GM19328 (cell line): ENCODE data around the gene SPNS2.

Experiments
- ATAC-seq: cut with Tn5 transposase; IDR thresholded peaks from one replicate; pipeline ENCODE4 v1.9.1; 2021; ENCODE audit warnings: mild to moderate bottlenecking, moderate library complexity; ENCODE audit not compliant: unreplicated experiment

The SPNS2 gene

DNA sequence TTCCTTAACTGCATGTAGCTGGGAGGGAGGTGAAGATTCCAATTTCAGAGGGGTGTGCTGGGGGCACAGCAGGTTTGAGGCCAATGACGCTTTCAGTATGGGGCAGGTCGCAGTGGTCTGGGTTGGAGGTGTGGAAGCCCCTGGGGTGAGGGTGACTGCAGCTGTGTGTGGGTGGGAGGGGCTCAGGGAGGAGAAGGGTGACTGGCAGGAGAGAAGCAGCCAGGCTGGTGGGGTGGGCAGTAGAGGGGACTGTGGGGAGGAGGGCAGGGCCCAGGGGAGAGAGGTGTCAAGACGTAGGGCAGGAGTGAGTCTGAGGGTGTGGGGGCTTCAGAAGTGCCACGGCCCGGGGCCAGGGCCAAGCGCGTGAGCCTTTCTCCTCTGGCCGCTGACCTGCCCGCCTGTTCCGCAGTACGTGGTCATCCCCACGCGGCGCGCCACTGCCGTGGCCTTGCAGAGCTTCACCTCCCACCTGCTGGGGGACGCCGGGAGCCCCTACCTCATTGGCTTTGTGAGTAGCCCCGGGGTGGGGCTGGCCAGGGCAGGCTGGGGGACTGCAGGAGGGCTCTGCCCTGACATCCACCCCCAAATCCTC is 37.1 kb downstream of the SPNS2 start:
- no peak for ATAC-seq

DNA sequence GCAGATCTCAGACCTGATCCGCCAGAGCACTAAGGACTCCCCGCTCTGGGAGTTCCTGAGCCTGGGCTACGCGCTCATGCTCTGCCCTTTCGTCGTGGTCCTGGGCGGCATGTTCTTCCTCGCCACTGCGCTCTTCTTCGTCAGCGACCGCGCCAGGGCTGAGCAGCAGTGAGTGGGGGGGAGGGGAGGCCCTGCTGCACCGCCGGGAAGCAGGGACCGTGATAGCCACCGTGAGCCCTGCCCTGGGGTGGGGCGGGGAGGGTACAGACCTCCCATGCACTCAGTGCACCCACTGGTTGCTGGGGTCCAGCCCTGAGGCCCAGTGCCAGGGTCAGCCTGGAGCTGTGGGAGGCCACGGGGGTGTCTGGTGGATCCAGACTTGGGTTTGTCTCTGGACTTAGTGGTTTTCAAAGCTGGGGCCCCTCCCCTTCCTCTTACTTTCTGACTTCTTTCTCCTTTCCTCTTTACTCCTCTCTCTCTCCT is 37.6 kb downstream of the SPNS2 start:
- no peak for ATAC-seq

DNA sequence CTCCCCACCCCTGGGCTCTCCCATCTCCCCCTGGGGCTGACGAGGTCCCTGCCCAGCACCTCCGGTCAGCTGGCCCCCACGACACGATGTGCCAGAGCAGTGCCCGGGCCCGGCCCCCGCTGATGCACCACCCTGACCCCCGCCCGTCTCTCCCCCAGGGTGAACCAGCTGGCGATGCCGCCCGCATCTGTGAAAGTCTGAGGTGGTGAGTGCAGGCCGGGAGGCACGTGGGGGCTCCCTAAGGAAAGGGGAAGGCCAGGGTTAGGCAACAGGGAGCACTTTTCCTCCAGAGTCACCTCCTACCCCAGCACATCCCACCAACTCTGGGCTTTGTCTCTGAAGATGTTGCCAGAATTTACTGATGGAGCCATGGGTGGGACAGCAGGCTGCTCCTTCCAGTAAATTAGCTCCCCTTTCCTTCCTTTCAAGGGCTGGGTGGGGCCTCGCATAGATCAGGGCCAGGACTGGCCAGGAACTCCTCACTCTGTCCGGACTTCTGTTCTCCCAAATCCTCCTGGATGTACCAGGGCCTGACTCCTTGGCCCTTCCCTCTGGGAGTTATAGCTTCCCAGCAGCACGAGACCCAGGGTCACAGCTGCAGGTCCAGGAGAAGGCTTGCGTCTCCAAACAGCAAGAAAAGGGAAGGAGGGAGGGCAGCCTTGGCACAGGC is 38.2 kb downstream of the SPNS2 start:
- no peak for ATAC-seq

DNA sequence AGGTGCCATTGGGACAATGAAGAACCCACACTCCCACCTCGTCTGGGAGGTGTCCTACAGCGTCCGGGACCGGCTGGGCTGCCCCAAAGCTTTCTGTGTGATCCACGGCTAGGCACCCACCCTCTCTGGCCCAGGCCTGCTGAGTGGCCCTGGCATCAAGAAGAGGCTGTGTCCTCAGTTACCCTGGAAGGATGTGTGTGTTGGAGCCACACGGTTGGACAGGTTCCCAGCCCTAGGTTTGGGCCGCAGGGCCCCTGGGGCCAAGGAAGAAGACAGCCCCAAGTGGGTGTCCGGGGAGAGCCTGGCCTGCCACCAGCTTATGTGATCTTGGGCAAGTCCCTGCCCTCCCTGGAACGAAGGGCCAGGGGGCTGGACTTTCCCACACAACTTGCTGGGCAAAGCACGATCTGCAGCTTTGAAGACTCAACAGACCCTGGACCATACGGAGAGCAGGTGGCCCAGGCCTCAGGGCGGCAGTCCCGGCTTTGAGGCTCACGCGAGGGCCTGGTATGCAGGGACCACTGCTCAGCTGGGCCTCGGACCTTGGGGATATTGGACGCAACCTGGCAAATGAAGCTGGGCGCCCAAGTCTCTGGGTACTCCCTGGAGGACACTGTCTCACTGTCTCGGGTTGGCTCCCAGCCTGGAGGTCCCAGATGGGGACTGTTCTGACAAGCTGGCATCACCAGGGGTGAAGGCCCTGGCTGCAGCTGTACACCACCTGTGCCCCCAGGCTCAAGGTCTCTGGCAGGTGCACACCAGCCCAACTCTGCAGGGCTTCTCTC is 39.0 kb downstream of the SPNS2 start:
- no peak for ATAC-seq

DNA sequence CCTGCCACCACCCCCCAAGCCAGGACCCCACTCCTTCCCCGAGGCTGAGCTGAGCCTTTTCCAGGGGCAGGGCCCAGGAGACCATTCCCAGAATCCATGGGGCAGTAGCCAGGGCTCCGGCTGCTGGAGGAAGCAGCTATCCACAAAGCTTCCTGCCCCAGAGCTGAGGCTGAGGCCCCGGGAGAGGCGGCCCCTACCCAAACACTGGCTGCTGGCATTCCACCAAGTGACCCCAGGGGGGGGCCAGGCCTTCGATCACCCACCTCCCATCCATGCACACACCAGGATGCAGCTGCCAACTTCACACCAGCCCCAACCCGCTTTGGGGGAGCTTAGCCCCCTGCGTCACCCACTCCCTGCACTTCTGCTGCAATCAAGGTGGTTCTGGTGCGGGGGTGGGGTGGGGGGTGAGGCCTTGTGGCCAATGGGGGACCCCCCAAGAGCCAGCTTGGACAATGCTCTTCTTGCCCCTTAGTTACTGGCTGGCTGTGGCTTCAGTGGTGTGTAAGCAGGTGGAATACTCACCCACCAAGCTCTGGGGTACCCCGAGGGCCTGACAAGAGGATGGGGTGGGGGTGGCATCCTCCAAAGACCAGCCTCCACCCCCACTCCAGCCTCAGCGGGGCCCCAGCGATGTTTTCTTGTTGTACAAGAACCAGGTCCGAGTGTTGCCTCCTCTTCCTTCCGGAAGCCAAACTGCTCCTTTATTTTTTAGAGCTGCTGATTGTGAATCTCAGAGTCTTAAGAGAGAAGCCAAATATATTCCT is 39.7 kb downstream of the SPNS2 start:
- no peak for ATAC-seq

DNA sequence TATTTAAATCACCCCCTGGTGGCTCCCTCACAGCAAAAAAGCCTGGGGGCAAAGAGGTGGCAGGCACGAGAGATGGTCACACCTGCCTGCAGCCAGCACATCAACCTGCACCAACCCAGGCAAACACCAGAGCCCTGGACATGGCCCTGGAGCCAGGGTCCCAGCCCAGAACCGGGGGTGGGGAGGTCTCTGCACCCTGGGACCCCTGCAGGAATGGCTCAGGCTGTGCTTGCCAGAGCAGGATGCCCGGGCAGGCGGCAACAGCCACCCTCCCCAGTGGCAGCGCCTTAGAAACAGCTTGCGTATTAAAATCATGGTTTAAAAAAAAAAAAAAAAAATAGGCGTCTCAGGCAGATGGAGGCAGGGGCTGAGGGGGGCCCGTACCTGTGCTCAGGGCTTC is 40.3 kb downstream of the SPNS2 start:
- no peak for ATAC-seq

DNA sequence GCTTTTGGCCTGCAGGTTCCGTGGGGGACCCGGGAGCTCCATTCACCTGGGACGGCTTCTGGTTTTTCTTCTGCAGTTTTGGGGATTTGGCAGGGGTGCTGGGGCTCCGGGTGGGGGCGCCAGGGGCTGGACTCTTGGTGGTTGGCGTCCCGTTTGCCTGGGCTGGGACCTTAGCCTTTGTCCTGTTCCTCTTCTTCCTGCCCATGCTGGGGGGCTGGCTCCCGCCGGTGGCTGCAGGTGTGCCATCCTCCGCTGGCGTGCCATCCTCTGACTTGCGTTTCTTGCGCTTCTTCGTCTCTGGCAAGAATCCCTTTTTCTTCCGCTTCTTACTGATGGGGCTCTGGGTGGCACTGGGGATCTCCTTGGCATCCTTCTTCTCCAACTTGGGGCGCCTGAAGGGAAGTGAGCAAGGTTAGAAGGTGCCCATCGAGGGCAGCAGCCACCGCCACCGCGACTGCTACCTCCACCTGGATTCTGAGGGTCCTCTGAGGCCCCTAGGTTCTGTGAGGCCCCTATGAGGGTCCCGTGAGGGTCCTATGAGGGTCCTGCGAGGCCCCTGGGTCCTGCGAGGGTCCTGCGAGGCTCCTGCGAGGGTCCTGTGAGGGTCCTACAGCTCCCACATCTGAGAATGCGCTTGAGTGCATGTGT is 41.0 kb downstream of the SPNS2 start:
- ATAC-seq, result no peak

DNA sequence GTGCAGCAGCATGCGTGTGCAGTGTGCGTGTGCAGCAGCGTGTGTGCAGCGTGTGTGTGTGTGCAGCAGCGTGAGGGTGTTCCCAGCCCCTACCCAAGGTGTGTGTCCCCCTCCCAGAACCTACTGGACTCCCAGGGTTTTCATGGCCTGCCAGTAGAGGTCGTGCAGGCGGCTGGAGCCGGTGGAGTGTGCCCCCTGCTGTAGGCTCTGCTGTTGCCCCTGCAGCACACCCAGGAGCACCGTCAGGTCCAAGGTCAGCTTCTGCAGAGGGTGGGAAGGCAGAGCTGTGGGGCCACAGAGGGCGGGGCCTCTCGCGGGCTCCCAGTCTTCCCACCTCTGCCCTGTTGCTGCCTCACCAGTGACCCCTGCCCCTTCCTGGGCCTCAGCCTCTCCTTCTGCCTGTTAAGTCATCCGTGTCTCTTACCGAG is 41.6 kb downstream of the SPNS2 start:
- ATAC-seq, result no peak

DNA sequence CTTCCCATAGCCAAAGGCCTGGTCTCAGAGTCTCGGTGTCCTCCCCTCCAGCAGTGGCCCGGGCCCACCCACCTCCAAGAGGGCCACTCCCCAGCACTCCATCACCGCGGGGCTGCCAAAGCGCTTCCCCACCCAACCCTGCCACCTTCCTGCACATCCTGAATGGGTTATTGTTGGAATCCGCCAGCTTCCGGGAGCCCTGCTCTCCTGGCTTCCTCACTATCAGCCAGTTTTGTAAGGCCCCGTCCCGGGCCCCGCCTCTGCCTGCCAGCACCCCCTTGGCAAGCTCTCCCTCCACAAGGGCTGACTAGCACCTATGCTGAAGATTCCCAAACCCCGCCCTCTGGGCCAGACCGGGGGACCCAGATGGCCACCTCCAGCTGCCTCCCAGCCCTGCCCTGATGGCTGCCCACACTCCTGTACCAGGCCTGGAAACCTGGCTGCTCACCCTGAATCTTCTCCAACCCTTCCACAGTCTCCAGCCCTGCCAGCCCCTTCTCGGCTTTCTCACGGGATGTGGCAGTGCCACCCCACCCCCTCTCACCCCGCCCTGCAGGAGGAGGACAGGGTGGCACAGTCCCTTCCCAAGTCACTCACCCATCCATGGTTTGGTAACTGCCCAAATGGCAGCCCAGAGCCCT is 42.1 kb downstream of the SPNS2 start:
- no peak for ATAC-seq

DNA sequence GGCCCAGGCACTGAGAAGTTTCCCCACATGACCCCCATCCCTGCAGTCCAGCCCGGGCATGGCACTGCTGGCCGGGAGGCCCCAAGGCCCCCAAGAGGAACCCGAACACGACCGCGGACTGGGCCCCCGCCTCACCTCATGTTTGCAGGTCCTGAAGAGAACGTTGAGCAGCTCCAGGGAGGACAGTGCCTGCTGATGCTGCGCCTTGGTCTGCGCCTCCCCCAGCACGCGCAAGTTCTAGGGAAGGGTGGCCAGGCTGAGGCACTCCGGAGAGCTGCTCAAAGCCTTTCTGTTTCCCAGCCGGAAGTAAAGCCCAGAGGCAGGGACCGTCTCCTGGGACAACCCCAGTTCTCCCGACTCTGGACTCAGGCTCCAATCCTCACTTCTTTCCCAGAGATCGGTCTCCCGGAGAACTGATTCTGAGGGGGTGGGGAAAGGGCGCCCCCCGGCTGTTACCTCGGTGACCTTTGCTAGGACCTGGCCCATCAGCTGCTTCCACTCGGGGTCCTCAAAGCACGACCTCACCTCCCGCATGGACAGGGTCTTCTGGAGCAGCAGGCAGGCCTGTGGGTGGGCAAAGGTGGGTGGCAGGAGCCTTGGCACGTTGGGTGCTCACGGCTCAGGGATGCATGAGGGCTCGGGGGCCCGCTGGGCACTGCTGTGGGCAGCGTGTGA is 42.8 kb downstream of the SPNS2 start:
- no peak for ATAC-seq

DNA sequence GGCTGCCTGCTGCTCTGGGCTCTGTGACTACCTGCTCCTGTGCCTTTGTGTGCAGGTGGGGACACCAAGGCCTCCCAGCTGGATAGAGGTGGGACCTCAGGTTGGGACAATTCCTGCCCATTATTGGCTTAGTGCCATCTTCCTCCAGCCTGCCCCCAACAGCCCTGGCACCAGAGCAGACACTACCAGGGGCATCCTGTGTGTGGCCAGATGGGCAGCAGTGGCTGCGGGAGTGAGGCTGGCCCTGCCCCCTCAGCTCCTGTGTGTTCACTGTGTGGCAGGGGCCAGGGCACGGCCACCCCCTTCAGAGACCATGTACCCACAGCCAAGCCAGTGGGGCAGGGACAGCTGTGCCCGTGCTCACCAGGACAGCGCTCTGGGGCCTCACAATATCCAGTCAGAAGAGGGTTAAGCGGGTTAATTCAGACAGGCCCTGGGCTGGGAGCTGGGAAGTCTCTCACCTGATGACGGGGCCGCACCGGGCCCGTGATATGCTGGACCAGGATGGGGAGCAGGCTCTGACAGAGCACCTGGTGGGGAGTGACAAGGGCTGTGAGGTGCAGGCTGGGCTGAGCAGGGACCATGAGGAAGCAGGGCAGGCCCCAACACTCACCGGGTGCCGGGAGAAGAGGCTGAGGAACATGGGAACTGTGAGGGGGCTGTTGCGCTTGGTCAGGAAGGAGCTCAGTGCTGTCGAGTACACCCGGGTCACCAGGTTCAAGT is 43.5 kb downstream of the SPNS2 start:
- ATAC-seq, result no peak

DNA sequence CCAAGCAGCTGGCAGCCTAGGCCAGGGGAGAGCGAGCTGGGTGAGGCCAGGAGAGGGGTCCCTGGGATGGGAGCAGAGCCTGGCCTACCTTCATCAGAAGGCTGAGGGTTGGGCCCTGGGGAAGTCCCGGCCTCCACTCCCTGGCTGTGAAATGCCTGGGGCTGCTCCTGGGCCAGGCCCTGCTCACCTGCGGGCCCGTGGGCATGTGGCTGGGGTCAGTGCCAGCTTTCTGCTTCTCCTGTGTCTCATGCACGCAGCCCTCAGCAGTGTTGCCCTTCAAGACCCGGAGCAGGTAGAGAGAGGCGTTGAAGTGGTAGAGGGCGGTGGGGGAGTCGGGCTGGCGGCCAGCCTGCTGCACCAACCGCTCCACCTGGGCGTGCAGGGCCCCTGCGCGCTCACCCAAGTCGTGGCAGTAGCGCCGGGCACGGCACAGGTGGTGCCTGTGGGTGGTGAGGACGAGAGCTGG is 44.1 kb downstream of the SPNS2 start:
- no peak for ATAC-seq

DNA sequence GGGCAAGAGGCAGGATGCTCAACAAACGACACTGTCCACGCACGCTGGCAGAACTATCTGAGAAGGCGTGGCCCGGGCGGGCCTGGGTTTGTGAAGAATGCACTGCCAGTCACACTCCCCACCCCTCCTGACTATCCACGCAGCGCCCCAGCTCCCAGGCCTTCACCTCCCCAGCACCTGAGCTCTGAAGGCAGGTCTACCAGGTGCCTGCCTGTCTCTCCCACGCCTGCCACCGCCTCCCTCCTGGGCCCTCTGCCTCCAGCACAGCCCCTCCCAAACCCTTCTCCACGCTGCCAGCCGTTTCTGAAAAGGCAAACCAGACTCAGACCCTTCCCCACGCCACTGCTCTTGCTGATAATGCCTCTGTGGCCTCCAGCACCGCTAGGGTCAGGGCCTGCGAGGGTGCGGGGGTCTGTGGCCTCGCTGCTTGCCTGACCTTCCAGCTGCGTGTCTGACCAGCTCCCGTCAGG is 44.9 kb downstream of the SPNS2 start:
- no peak for ATAC-seq

DNA sequence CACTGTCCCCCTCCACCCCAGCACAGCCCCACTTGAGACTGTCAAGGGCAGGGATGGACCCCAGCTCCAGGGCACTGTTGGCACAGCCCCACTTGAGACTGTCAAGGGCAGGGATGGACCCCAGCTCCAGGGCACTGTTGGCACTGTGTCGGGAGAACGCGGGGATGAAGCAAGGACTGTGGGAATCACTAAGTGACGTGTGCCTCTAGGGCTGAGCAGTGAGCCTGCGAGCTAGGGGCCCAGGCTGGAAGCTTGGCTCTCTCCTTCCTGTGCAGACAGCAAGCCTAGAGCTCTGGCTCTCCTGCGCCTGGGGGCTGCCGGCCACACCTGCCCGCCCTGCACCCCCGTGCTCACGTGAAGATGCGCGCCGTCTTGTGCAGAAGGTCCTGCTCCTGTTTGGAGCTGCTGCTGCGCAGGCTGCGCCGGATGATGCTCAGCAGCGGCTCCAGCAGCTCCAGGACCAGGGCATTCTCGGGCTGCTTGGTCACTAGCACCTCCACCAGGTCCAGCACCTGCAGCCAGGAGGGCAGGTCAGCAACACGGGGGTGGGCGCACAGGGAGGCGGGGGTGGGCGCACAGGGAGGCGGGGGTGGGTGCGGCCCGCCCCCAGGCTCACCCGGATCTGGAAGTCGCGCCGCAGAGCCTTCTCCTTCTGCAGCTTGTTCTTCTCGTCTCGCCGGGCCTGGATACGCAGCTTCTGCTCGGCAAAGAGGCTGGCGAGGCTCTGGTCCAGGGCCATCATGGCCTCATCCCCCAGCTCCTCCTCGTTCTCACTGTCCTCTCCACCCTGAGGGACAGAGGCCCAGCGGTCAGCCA is 45.7 kb downstream of the SPNS2 start:
- no peak for ATAC-seq

DNA sequence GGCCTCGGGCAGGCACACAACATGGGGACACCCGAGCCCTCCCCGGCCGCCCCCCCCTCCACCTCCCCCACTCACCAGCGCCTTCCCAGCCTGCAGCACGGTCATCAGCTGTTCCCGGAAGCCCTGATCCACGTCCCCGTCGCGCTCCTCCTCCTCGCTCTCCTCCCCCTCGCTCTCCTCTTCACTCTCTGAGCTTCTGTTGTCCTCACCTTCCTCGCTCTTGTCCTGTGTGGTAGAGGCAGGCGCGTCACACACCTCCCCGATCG is 46.2 kb downstream of the SPNS2 start:
- no peak for ATAC-seq

DNA sequence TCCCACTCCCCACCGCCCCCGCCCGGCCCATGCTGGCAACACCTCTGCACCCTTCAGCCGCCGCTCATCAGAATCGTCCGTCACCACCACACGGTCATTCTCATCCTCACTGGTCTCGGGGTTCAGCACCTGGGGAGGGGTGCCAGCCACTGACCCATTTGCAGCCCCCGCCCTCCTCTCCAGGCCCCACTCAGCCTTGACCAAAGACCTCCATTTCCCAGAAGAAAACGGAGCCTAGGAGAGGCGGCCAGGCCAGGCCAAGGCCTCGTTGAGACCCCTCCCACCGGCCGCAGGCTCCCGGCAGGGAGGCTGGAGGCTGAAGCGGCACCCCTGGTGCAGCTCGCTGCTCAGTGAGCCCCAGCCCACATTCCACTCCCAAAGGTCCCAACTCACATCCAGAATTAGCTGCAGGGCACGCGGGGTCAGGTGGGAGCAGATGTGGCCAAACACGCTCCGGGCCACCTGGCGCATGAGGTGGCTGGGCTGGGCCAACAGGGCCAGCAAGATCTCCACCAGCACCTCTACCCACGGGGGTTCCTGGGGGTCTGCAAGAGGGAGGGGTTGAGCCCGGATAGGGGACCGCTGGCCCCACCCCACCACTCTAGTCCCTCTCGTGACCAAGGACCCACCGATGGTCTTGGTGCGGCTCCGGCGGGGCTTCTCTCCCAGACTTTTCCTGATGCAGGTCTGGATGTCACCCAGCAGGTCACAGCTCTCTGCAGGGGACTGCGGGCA is 46.7 kb downstream of the SPNS2 start:
- no peak for ATAC-seq

DNA sequence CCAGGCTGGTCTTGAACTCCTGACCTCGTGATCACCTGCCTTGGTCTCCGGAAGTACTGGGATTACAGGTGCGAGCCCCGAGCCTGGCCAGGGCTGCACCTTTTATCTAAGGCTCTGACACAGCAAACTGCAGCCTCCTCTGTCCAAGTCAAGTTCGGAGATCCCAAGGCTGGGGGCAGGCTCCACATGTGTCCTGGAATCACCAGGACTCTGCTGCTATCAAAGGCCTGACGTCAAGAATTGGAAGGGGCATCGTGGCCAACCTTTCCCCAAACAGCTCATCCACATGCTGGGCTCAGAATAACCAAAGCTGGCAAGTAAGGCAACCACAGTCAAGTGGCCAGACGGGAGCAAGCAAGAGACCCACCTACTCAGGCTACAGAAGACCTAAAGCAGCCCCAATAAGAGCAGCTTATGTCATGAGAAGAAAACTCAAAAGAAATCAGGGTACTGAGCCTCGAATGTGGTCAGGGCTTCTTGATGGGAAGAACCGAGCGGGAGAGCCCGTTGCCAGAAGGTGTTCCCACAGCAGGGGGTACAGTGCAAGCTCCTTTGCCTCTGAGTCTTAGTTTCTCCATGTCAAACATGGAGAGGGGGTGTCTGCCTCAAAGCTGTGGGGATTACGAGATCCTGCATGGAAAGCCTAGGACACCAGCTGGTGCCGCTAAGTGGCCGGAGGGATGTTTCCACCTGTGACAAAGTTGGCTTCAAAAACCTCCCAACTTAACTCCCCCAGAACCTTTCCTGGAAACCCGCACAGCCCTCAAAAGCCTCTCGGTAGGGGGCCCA is 48.6 kb downstream of the SPNS2 start:
- ATAC-seq, result no peak
